ENCODE results near the gene SPATA31C2.

SPATA31C2 gene

GRCh38 chr9:88183798-88184495 is 45.7 kb upstream of the SPATA31C2 start:
- Histone ChIP-seq H2AFZ (ENCODE audit: low read depth, low read length, severe bottlenecking) (no peak overlapping the region), H3K9me2 (replicated peaks; ENCODE audit: insufficient read depth, low read length) (no peaks in the 10 kb centered on the region), H3K4me3 (ENCODE audit: insufficient read depth, low read length, poor library complexity, severe bottlenecking) (no peak overlapping the region), H3K27me3 (ENCODE audit: low read length) (no peaks in the 10 kb centered on the region), H3K9ac (ENCODE audit: low read length) (no peak overlapping the region), H3K4me2 (ENCODE audit: low read depth, low read length, poor library complexity, severe bottlenecking) (no peak overlapping the region), H3K27ac (ENCODE audit: low read depth, low read length) (no peak overlapping the region), H3K79me2 (ENCODE audit: insufficient read depth, low read length) (no peaks in the 10 kb centered on the region), H4K20me1 (ENCODE audit: low read depth, low read length) (no peaks in the 10 kb centered on the region), H3K9me3 (ENCODE audit: insufficient read depth, low read length) (no peaks in the 10 kb centered on the region), H3K36me3 (ENCODE audit: low read length) (no peaks in the 10 kb centered on the region), H3F3A (ENCODE audit: insufficient read depth) (no peaks in the 10 kb centered on the region)
- TF ChIP-seq EZH2phosphoT487 (conservative IDR thresholded peaks at IDR 0.05; ENCODE audit: low read length): no peak
- TF ChIP-seq CTCF (IDR thresholded peaks at IDR 0.05; ENCODE audit: insufficient read depth, low read length, poor library complexity, severe bottlenecking): no peak

- Histone ChIP-seq H2AFZ (ENCODE audit: low read depth, low read length, severe bottlenecking) (no peak overlapping the region), H3K9me3 (ENCODE audit: insufficient read depth, low read length) (no peaks in the 10 kb centered on the region), H3K36me3 (ENCODE audit: low read length) (no peaks in the 10 kb centered on the region), H4K20me1 (ENCODE audit: low read depth, low read length) (no peaks in the 10 kb centered on the region), H3K27ac (ENCODE audit: low read depth, low read length) (no peak overlapping the region), H3K9me2 (replicated peaks; ENCODE audit: insufficient read depth, low read length) (no peaks in the 10 kb centered on the region), H3K4me2 (ENCODE audit: low read depth, low read length, poor library complexity, severe bottlenecking) (no peak overlapping the region), H3K9ac (ENCODE audit: low read length) (no peak overlapping the region), H3K4me3 (ENCODE audit: insufficient read depth, low read length, poor library complexity, severe bottlenecking) (no peak overlapping the region), H3F3A (ENCODE audit: insufficient read depth) (no peaks in the 10 kb centered on the region), H3K27me3 (ENCODE audit: low read length) (no peaks in the 10 kb centered on the region), H3K79me2 (ENCODE audit: insufficient read depth, low read length) (no peaks in the 10 kb centered on the region)
- no peak for TF ChIP-seq EZH2phosphoT487 (conservative IDR thresholded peaks at IDR 0.05; ENCODE audit: low read length)
- TF ChIP-seq CTCF (IDR thresholded peaks at IDR 0.05; ENCODE audit: insufficient read depth, low read length, poor library complexity, severe bottlenecking): no peak
These were observed 44.2 kb upstream of the SPATA31C2 start for GRCh38 chr9:88182501-88182900.

- TF ChIP-seq EZH2phosphoT487 (conservative IDR thresholded peaks at IDR 0.05; ENCODE audit: low read length) (no peak), CTCF (IDR thresholded peaks at IDR 0.05; ENCODE audit: insufficient read depth, low read length, poor library complexity, severe bottlenecking) (no peak)
- no peak overlapping the region for H3K4me2 ChIP-seq (ENCODE audit: low read depth, low read length, poor library complexity, severe bottlenecking)
- H3K27ac ChIP-seq (ENCODE audit: low read depth, low read length): no peak overlapping the region
- no peak overlapping the region for H3K9ac ChIP-seq (ENCODE audit: low read length)
- H4K20me1 ChIP-seq (ENCODE audit: low read depth, low read length): no peaks in the 10 kb centered on the region
- no peaks in the 10 kb centered on the region for H3F3A ChIP-seq (ENCODE audit: insufficient read depth)
- no peaks in the 10 kb centered on the region for H3K27me3 ChIP-seq (ENCODE audit: low read length)
- no peak overlapping the region for H3K4me3 ChIP-seq (ENCODE audit: insufficient read depth, low read length, poor library complexity, severe bottlenecking)
- H3K9me2 ChIP-seq (replicated peaks; ENCODE audit: insufficient read depth, low read length): no peaks in the 10 kb centered on the region
- H3K36me3 ChIP-seq (ENCODE audit: low read length): no peaks in the 10 kb centered on the region
- H3K9me3 ChIP-seq (ENCODE audit: insufficient read depth, low read length): no peaks in the 10 kb centered on the region
- no peak overlapping the region for H2AFZ ChIP-seq (ENCODE audit: low read depth, low read length, severe bottlenecking)
- H3K79me2 ChIP-seq (ENCODE audit: insufficient read depth, low read length): no peaks in the 10 kb centered on the region
These were observed 41.9 kb upstream of the SPATA31C2 start for GRCh38 chr9:88180081-88180765.

All from SU-DHL-6 (cell line).